ENCODE results near the gene SETD2. TPM values are rescaled to one million over a fixed set of nuclear protein-coding genes. Genes with fewer than 3 reads are reported as not detected.

Gene SETD2
- polyA plus RNA-seq, 1 of the 3 experiments (the other 2 are of a cell fraction) = 12.1 TPM

- POLR2A ChIA-PET = no interaction called here
- Histone ChIP-seq H3K79me2 (ENCODE audit: insufficient read depth) (no peaks in the 10 kb centered on the region), H3K9me2 (no peaks in the 10 kb centered on the region), H3K4me2 (no peak overlapping the region), H3K9ac (no peak overlapping the region), H2AFZ (ENCODE audit: low read depth) (no peak overlapping the region), H3F3A (replicated peaks; ENCODE audit: insufficient read depth) (no peaks in the 10 kb centered on the region), H3K27me3 (ENCODE audit: insufficient read depth) (no peaks in the 10 kb centered on the region), H4K20me1 (ENCODE audit: insufficient read depth) (no peaks in the 10 kb centered on the region), H3K4me3 (ENCODE audit: low read depth in 2 of 2, low read length in 1 of 2) (no peak overlapping the region), H3K27ac (ENCODE audit: low read depth in 2 of 2, low read length in 1 of 2) (no peak overlapping the region), H3K4me1 (ENCODE audit: control insufficient read depth in 1 of 2, insufficient read depth in 2 of 2, low read depth in 1 of 2, low read length in 1 of 2) (peaks cover 0 to 2% of the 10 kb centered on the region in 2 experiments; a peak in 1 of 4 replicates), H3K9me3 (no peaks in the 10 kb centered on the region), H3K36me3 (replicated peaks in 1 of 2; ENCODE audit: control insufficient read depth in 1 of 2, insufficient read depth in 2 of 2, low read length in 1 of 2) (peaks cover 0 to 5% of the 10 kb centered on the region in 2 experiments)
- CTCF ChIA-PET = interaction anchor here (1.6 to 4.8 kb wide), 2 partner anchors 9 to 74 kb away, joined by 7 to 44 read pairs; no protein-coding TSS in a partner anchor
- TF ChIP-seq TCF12 (IDR thresholded peaks at IDR 0.05) (no peak), NRF1 (IDR thresholded peaks at IDR 0.05; ENCODE audit: low read depth, low read length) (no peak), MEF2A (IDR thresholded peaks at IDR 0.05; ENCODE audit: borderline replicate concordance, low read depth) (no peak)
- TF ChIP-seq, protein P1, sequence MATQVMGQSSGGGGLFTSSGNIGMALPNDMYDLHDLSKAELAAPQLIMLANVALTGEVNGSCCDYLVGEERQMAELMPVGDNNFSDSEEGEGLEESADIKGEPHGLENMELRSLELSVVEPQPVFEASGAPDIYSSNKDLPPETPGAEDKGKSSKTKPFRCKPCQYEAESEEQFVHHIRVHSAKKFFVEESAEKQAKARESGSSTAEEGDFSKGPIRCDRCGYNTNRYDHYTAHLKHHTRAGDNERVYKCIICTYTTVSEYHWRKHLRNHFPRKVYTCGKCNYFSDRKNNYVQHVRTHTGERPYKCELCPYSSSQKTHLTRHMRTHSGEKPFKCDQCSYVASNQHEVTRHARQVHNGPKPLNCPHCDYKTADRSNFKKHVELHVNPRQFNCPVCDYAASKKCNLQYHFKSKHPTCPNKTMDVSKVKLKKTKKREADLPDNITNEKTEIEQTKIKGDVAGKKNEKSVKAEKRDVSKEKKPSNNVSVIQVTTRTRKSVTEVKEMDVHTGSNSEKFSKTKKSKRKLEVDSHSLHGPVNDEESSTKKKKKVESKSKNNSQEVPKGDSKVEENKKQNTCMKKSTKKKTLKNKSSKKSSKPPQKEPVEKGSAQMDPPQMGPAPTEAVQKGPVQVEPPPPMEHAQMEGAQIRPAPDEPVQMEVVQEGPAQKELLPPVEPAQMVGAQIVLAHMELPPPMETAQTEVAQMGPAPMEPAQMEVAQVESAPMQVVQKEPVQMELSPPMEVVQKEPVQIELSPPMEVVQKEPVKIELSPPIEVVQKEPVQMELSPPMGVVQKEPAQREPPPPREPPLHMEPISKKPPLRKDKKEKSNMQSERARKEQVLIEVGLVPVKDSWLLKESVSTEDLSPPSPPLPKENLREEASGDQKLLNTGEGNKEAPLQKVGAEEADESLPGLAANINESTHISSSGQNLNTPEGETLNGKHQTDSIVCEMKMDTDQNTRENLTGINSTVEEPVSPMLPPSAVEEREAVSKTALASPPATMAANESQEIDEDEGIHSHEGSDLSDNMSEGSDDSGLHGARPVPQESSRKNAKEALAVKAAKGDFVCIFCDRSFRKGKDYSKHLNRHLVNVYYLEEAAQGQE (IDR thresholded peaks at IDR 0.05; ENCODE audit: low read depth, low read length) = no peak
- peak; percentile 45 for DNase-seq
- 70% methylated on average over 6 of the region's 12 CpGs for WGBS (ENCODE audit: low lambda C conversion rate)
These were observed 167.0 kb downstream of the SETD2 start for GRCh38 chr3:46996689-46997452.

- ChIA-PET POLR2A (no interaction called here), CTCF (interaction anchor here (1.5 to 4.8 kb wide), 3 partner anchors 9 to 150 kb away, joined by 3 to 44 read pairs (median 7); no protein-coding TSS in a partner anchor)
- Histone ChIP-seq H2AFZ (ENCODE audit: low read depth) (no peak overlapping the region), H3K27ac (ENCODE audit: low read depth in 2 of 2, low read length in 1 of 2) (no peak overlapping the region), H3K79me2 (ENCODE audit: insufficient read depth) (no peaks in the 10 kb centered on the region), H3K4me2 (no peak overlapping the region), H3K27me3 (ENCODE audit: insufficient read depth) (no peaks in the 10 kb centered on the region), H4K20me1 (ENCODE audit: insufficient read depth) (no peaks in the 10 kb centered on the region), H3F3A (replicated peaks; ENCODE audit: insufficient read depth) (no peaks in the 10 kb centered on the region), H3K9me3 (no peaks in the 10 kb centered on the region), H3K9me2 (no peaks in the 10 kb centered on the region), H3K36me3 (replicated peaks in 1 of 2; ENCODE audit: control insufficient read depth in 1 of 2, insufficient read depth in 2 of 2, low read length in 1 of 2) (peaks cover 0 to 4% of the 10 kb centered on the region in 2 experiments), H3K4me1 (ENCODE audit: control insufficient read depth in 1 of 2, insufficient read depth in 2 of 2, low read depth in 1 of 2, low read length in 1 of 2) (peaks cover 0 to 2% of the 10 kb centered on the region in 2 experiments; a peak in 1 of 4 replicates), H3K9ac (no peak overlapping the region), H3K4me3 (ENCODE audit: low read depth in 2 of 2, low read length in 1 of 2) (no peak overlapping the region)
- no peak for TF ChIP-seq TCF12 (IDR thresholded peaks at IDR 0.05)
- TF ChIP-seq, protein P1 (IDR thresholded peaks at IDR 0.05; ENCODE audit: low read depth, low read length) = no peak
- no peak for TF ChIP-seq RCOR1 (IDR thresholded peaks at IDR 0.05; ENCODE audit: low read length)
- TF ChIP-seq, protein P2, sequence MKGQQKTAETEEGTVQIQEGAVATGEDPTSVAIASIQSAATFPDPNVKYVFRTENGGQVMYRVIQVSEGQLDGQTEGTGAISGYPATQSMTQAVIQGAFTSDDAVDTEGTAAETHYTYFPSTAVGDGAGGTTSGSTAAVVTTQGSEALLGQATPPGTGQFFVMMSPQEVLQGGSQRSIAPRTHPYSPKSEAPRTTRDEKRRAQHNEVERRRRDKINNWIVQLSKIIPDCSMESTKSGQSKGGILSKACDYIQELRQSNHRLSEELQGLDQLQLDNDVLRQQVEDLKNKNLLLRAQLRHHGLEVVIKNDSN (IDR thresholded peaks at IDR 0.05; ENCODE audit: borderline replicate concordance, low read depth) = no peak
- no peak for TF ChIP-seq GATA2 (CRISPR knock-in tag; IDR thresholded peaks at IDR 0.05)
- no peak for TF ChIP-seq FOSL2 (IDR thresholded peaks at IDR 0.05; ENCODE audit: borderline replicate concordance, low read depth)
- no peak for TF ChIP-seq MEF2A (IDR thresholded peaks at IDR 0.05; ENCODE audit: borderline replicate concordance, low read depth)
- TF ChIP-seq, protein P3, sequence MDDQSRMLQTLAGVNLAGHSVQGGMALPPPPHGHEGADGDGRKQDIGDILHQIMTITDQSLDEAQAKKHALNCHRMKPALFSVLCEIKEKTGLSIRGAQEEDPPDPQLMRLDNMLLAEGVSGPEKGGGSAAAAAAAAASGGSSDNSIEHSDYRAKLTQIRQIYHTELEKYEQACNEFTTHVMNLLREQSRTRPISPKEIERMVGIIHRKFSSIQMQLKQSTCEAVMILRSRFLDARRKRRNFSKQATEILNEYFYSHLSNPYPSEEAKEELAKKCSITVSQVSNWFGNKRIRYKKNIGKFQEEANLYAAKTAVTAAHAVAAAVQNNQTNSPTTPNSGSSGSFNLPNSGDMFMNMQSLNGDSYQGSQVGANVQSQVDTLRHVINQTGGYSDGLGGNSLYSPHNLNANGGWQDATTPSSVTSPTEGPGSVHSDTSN (IDR thresholded peaks at IDR 0.05) = no peak
- TF ChIP-seq CHD2 (IDR thresholded peaks at IDR 0.05; ENCODE audit: low read length, partially characterized antibody) = no peak
- TF ChIP-seq MXI1 (IDR thresholded peaks at IDR 0.05; ENCODE audit: low read depth, low read length) = no peak
- no peak for TF ChIP-seq FOXJ3 (CRISPR knock-in tag; IDR thresholded peaks at IDR 0.05)
- peak; percentile 30 for DNase-seq
- WGBS (ENCODE audit: low lambda C conversion rate) = 90% methylated on average over 17 of the region's 22 CpGs
These were observed 167.9 kb downstream of the SETD2 start for GRCh38 chr3:46995901-46996562.
